Effector memory CD4-positive, alpha-beta T cell (primary cell): ENCODE data around the gene REM2.

Source experiments
- DNase-seq, 3 donors: peaks; one replicate each; pipeline ENCODE4 v3.0.0-alpha.2; 2020
- H3K27ac ChIP-seq: 2 replicates; pipeline ENCODE4 v1.7.0; 2013; ENCODE audit warnings: mild to moderate bottlenecking, low read length, moderate library complexity; ENCODE audit not compliant: insufficient read depth, poor library complexity, severe bottlenecking
- H3K27me3 ChIP-seq: replicated peaks from 2 replicates; pipeline ENCODE4 v1.7.0; 2013; ENCODE audit warnings: mild to moderate bottlenecking, low read length; ENCODE audit not compliant: insufficient read depth, control insufficient read depth, poor library complexity, severe bottlenecking
- H3K36me3 ChIP-seq: 2 replicates; pipeline ENCODE4 v1.7.0; 2013; ENCODE audit warnings: mild to moderate bottlenecking, low read length, moderate library complexity; ENCODE audit not compliant: control insufficient read depth, insufficient read depth
- H3K4me1 ChIP-seq: 2 replicates; pipeline ENCODE4 v1.7.0; 2013; ENCODE audit warnings: low read length, mild to moderate bottlenecking; ENCODE audit not compliant: control insufficient read depth, insufficient read depth, poor library complexity, severe bottlenecking
- H3K4me3 ChIP-seq: 2 replicates; pipeline ENCODE4 v1.7.0; 2013; ENCODE audit warnings: low read length, low read depth, mild to moderate bottlenecking; ENCODE audit not compliant: insufficient read depth, poor library complexity, severe bottlenecking
- H3K9me3 ChIP-seq: 2 replicates; pipeline ENCODE4 v1.7.0; 2013; ENCODE audit warnings: mild to moderate bottlenecking, low read length, moderate library complexity; ENCODE audit not compliant: control insufficient read depth

Gene REM2

GRCh38 chr14:22886500-22887259 lies 3.7 kb downstream of the REM2 start:
- H3K36me3 ChIP-seq = no peaks in the 10 kb centered on the region
- H3K4me1 ChIP-seq = peaks cover 25% of the 10 kb centered on the region
- peak; percentile 73 to 74 (median 73) for DNase-seq
- no peaks in the 10 kb centered on the region for H3K27me3 ChIP-seq
- peak overlapping the region; percentile 75 for H3K27ac ChIP-seq
- no peaks in the 10 kb centered on the region for H3K9me3 ChIP-seq
- peak overlapping the region; percentile 50 for H3K4me3 ChIP-seq

GRCh38 chr14:22887260-22887989 lies 4.4 kb downstream of the REM2 start:
- Histone ChIP-seq H3K27me3 (no peaks in the 10 kb centered on the region), H3K27ac (peak overlapping the region; percentile 75), H3K36me3 (no peaks in the 10 kb centered on the region), H3K4me3 (peak overlapping the region; percentile 50), H3K4me1 (peaks cover 25% of the 10 kb centered on the region), H3K9me3 (no peaks in the 10 kb centered on the region)
- DNase-seq = peak; percentile 24 to 45 (median 39)

- H3K27me3 ChIP-seq = no peaks in the 10 kb centered on the region
- H3K4me1 ChIP-seq = peaks cover 25% of the 10 kb centered on the region
- no peaks in the 10 kb centered on the region for H3K36me3 ChIP-seq
- peak overlapping the region; percentile 75 for H3K27ac ChIP-seq
- no peak for DNase-seq
- peak overlapping the region; percentile 50 for H3K4me3 ChIP-seq
- no peaks in the 10 kb centered on the region for H3K9me3 ChIP-seq
Measured at GRCh38 chr14:22887990-22888378, 5.0 kb downstream of the REM2 start.

- Histone ChIP-seq H3K27ac (peak overlapping the region; percentile 75), H3K27me3 (no peaks in the 10 kb centered on the region), H3K9me3 (no peaks in the 10 kb centered on the region), H3K4me1 (peaks cover 25% of the 10 kb centered on the region), H3K36me3 (no peaks in the 10 kb centered on the region), H3K4me3 (no peak overlapping the region)
- no peak for DNase-seq
Measured at GRCh38 chr14:22888662-22889061, 5.6 kb downstream of the REM2 start.

GRCh38 chr14:22890416-22890815 lies 7.4 kb downstream of the REM2 start:
- Histone ChIP-seq H3K4me3 (no peak overlapping the region), H3K27ac (no peak overlapping the region), H3K27me3 (no peaks in the 10 kb centered on the region), H3K9me3 (no peaks in the 10 kb centered on the region), H3K36me3 (no peaks in the 10 kb centered on the region), H3K4me1 (peaks cover 25% of the 10 kb centered on the region)
- DNase-seq = no peak

- no peak for DNase-seq
- Histone ChIP-seq H3K9me3 (no peaks in the 10 kb centered on the region), H3K36me3 (no peaks in the 10 kb centered on the region), H3K4me1 (peaks cover 15% of the 10 kb centered on the region), H3K27ac (no peak overlapping the region), H3K27me3 (no peaks in the 10 kb centered on the region), H3K4me3 (no peak overlapping the region)
Measured at GRCh38 chr14:22892488-22892887, 9.5 kb downstream of the REM2 start.

GRCh38 chr14:22893706-22894105 lies 10.7 kb downstream of the REM2 start:
- no peaks in the 10 kb centered on the region for H3K27me3 ChIP-seq
- H3K9me3 ChIP-seq = no peaks in the 10 kb centered on the region
- H3K4me1 ChIP-seq = peaks cover 3% of the 10 kb centered on the region
- no peaks in the 10 kb centered on the region for H3K36me3 ChIP-seq
- DNase-seq = no peak
- no peak overlapping the region for H3K4me3 ChIP-seq
- H3K27ac ChIP-seq = no peak overlapping the region

GRCh38 chr14:22895402-22895801 lies 12.4 kb downstream of the REM2 start:
- no peak overlapping the region for H3K4me3 ChIP-seq
- no peak overlapping the region for H3K27ac ChIP-seq
- H3K27me3 ChIP-seq = no peaks in the 10 kb centered on the region
- no peaks in the 10 kb centered on the region for H3K9me3 ChIP-seq
- peaks cover 4% of the 10 kb centered on the region for H3K4me1 ChIP-seq
- H3K36me3 ChIP-seq = no peaks in the 10 kb centered on the region
- no peak for DNase-seq

GRCh38 chr14:22896356-22896755 lies 13.3 kb downstream of the REM2 start:
- Histone ChIP-seq H3K4me3 (no peak overlapping the region), H3K4me1 (peaks cover 4% of the 10 kb centered on the region), H3K27ac (no peak overlapping the region), H3K9me3 (no peaks in the 10 kb centered on the region), H3K36me3 (peaks cover 8% of the 10 kb centered on the region), H3K27me3 (no peaks in the 10 kb centered on the region)
- no peak for DNase-seq

- Histone ChIP-seq H3K4me1 (peaks cover 4% of the 10 kb centered on the region), H3K4me3 (no peak overlapping the region), H3K27ac (no peak overlapping the region), H3K27me3 (no peaks in the 10 kb centered on the region), H3K9me3 (no peaks in the 10 kb centered on the region), H3K36me3 (peaks cover 12% of the 10 kb centered on the region)
- no peak for DNase-seq
Measured at GRCh38 chr14:22896760-22897159, 13.7 kb downstream of the REM2 start.
